Astrocyte (in vitro differentiated cells and primary cell): Measurements from ENCODE around the gene LRRC7.

Experiments
- CTCF ChIP-seq: IDR thresholded peaks from 2 replicates; pipeline ENCODE4 v1.5.1; 2011; ENCODE audit warnings: low read depth, mild to moderate bottlenecking, inconsistent platforms, low read length, moderate library complexity; ENCODE audit not compliant: insufficient read depth
- EZH2 ChIP-seq: IDR thresholded peaks from 2 replicates; pipeline ENCODE4 v1.6.1; 2012; ENCODE audit warnings: mild to moderate bottlenecking, low read length, inconsistent platforms; ENCODE audit not compliant: insufficient read depth

GRCh38 chr1:70017770-70018169 lies 450.0 kb downstream of the LRRC7 start:
- no peak for TF ChIP-seq EZH2
- TF ChIP-seq CTCF, result no peak
